IMR-90 (cell line): ENCODE results near the gene CACNB2. TPM values are rescaled to one million over a fixed set of nuclear protein-coding genes. Genes with fewer than 3 reads are reported as not detected.

ENCODE experiments used
- ATAC-seq: fragments of 200-7000 bp; cut with Tn5 transposase; 2 replicates; pipeline ENCODE4 v1.9.1; 2020; ENCODE audit warnings: low read depth, mild to moderate bottlenecking, moderate library complexity
- BruUV-seq: library from RNA; stranded (reverse); fragments of 400-500 nt; replicated peaks from 2 replicates; lab custom pipeline; 2021; lab: Mats Ljungman, UMichigan
- CTCF ChIA-PET: fragments of 300-600 bp; formaldehyde crosslinking; extraction: SDS; loops from one replicate; lab custom pipeline; 2021; ENCODE audit warnings: antibody characterized with exemption; lab: Yijun Ruan, JAX
- POLR2A ChIA-PET: fragments of 300-600 bp; sonication (Branson Sonifier 250); formaldehyde crosslinking; loops from one replicate; lab custom pipeline; 2022; ENCODE audit warnings: antibody characterized with exemption; ENCODE audit not compliant: unreplicated experiment; lab: Charles Lee
- DNase-seq: peaks from one replicate; pipeline ENCODE4 v3.0.0; 2013
- H2AFZ ChIP-seq: replicated peaks from 2 replicates; pipeline ENCODE3; 2013; ENCODE audit warnings: low read length, mild to moderate bottlenecking; ENCODE audit not compliant: poor library complexity
- H2AK5ac ChIP-seq: 2 replicates; pipeline ENCODE4 v1.6.1; 2013; ENCODE audit warnings: low read depth, low read length, inconsistent platforms
- H2AK9ac ChIP-seq: replicated peaks from 2 replicates; pipeline ENCODE3; 2013; ENCODE audit warnings: mild to moderate bottlenecking, low read depth, low read length, moderate library complexity; ENCODE audit not compliant: poor library complexity
- H2BK120ac ChIP-seq: 2 replicates; pipeline ENCODE4 v1.6.1; 2013; ENCODE audit warnings: low read depth, low read length, inconsistent platforms
- H2BK15ac ChIP-seq: 3 replicates; pipeline ENCODE4 v1.6.1; 2013; ENCODE audit warnings: low read depth, low read length, inconsistent platforms
- H2BK20ac ChIP-seq: 2 replicates; pipeline ENCODE4 v1.6.1; 2013; ENCODE audit warnings: low read depth, mild to moderate bottlenecking, inconsistent platforms, low read length, moderate library complexity
- H2BK5ac ChIP-seq: 2 replicates; pipeline ENCODE4 v1.6.1; 2013; ENCODE audit warnings: mild to moderate bottlenecking, low read depth, low read length, inconsistent platforms; ENCODE audit not compliant: poor library complexity, severe bottlenecking
- H3K14ac ChIP-seq: replicated peaks from 2 replicates; pipeline ENCODE4 v1.6.1; 2013; ENCODE audit warnings: low read depth, low read length, inconsistent platforms
- H3K18ac ChIP-seq: 2 replicates; pipeline ENCODE4 v1.6.1; 2013; ENCODE audit warnings: low read depth, low read length, control low read depth
- H3K23ac ChIP-seq: 2 replicates; pipeline ENCODE4 v1.6.1; 2013; ENCODE audit warnings: low read depth, low read length, inconsistent platforms
- H3K27ac ChIP-seq: 2 replicates; pipeline ENCODE4 v1.5.1; 2013; ENCODE audit warnings: mild to moderate bottlenecking, control low read depth, low read length; ENCODE audit not compliant: insufficient read depth
- H3K27me3 ChIP-seq: 2 replicates; pipeline ENCODE4 v1.6.1; 2013; ENCODE audit warnings: low read length; ENCODE audit not compliant: control insufficient read depth, insufficient read depth
- H3K36me3 ChIP-seq: 2 replicates; pipeline ENCODE4 v1.6.1; 2013; ENCODE audit warnings: low read length, mixed read lengths; ENCODE audit not compliant: control insufficient read depth, insufficient read depth
- H3K4ac ChIP-seq: 2 replicates; pipeline ENCODE4 v1.6.1; 2013; ENCODE audit warnings: low read depth, low read length, inconsistent platforms
- H3K4me1 ChIP-seq: 2 replicates; pipeline ENCODE4 v1.6.1; 2013; ENCODE audit warnings: low read length, mixed read lengths; ENCODE audit not compliant: control insufficient read depth, insufficient read depth
- H3K4me2 ChIP-seq: 2 replicates; pipeline ENCODE4 v1.6.1; 2013; ENCODE audit warnings: low read depth, mild to moderate bottlenecking, control low read depth, low read length, moderate library complexity
- H3K4me3 ChIP-seq: 2 replicates; pipeline ENCODE4 v1.5.1; 2013; ENCODE audit warnings: low read depth, mild to moderate bottlenecking, control low read depth, low read length, moderate library complexity; ENCODE audit not compliant: insufficient read depth
- H3K56ac ChIP-seq: 2 replicates; pipeline ENCODE4 v1.6.1; 2013; ENCODE audit warnings: low read length, inconsistent platforms; ENCODE audit not compliant: insufficient read depth; ENCODE audit errors: extremely low read depth
- H3K79me1 ChIP-seq, 2 experiments: 2 replicates each; pipeline ENCODE4 v1.6.1; 2013; ENCODE audit warnings: low read length in 2 of 2, inconsistent platforms in 1 of 2, low read depth in 1 of 2
- H3K9ac ChIP-seq: 2 replicates; pipeline ENCODE4 v1.6.1; 2013; ENCODE audit warnings: low read depth, low read length, control low read depth
- H3K9me1 ChIP-seq: 2 replicates; pipeline ENCODE4 v1.6.1; 2013; ENCODE audit warnings: low read length, inconsistent platforms; ENCODE audit not compliant: insufficient read depth
- H3K9me3 ChIP-seq: 2 replicates; pipeline ENCODE4 v1.6.1; 2013; ENCODE audit warnings: low read length; ENCODE audit not compliant: control insufficient read depth, insufficient read depth
- H4K20me1 ChIP-seq: 2 replicates; pipeline ENCODE4 v1.6.1; 2013; ENCODE audit warnings: low read length, inconsistent platforms; ENCODE audit not compliant: insufficient read depth
- H4K5ac ChIP-seq: 2 replicates; pipeline ENCODE4 v1.6.1; 2013; ENCODE audit warnings: mild to moderate bottlenecking, low read depth, low read length, control low read depth
- H4K8ac ChIP-seq, 2 experiments: 2 replicates each; pipeline ENCODE4 v1.6.1; 2013; ENCODE audit warnings: low read depth in 2 of 2, low read length in 2 of 2, control low read depth in 1 of 2, inconsistent platforms in 1 of 2
- H4K91ac ChIP-seq: 2 replicates; pipeline ENCODE4 v1.6.1; 2013; ENCODE audit warnings: low read depth, low read length, inconsistent platforms; ENCODE audit not compliant: insufficient read depth
- CEBPB ChIP-seq: IDR thresholded peaks from 2 replicates; pipeline ENCODE4 v1.6.1; 2012; ENCODE audit warnings: low read depth, low read length, improper control_type of control experiment
- CHD1 ChIP-seq: IDR thresholded peaks from 2 replicates; pipeline ENCODE4 v1.6.1; 2012; ENCODE audit warnings: low read depth, low read length, improper control_type of control experiment
- FOS ChIP-seq: fragments of 150-350 bp; IDR thresholded peaks from 2 replicates; pipeline ENCODE4 v1.6.1; 2016; ENCODE audit warnings: low read depth, low read length
- MXI1 ChIP-seq: IDR thresholded peaks from 2 replicates; pipeline ENCODE4 v1.6.1; 2012; ENCODE audit warnings: low read depth, mild to moderate bottlenecking, low read length, moderate library complexity, borderline replicate concordance
- NFE2L2 ChIP-seq: fragments of 150-350 bp; IDR thresholded peaks from 2 replicates; pipeline ENCODE4 v1.6.1; 2016; ENCODE audit warnings: low read depth, mild to moderate bottlenecking, low read length
- POLR2A ChIP-seq: IDR thresholded peaks from 2 replicates; pipeline ENCODE4 v1.6.1; 2012; ENCODE audit warnings: mild to moderate bottlenecking, low read depth, low read length
- RAD21 ChIP-seq: IDR thresholded peaks from 2 replicates; pipeline ENCODE4 v1.6.1; 2012; ENCODE audit warnings: low read length, improper control_type of control experiment
- RCOR1 ChIP-seq: IDR thresholded peaks from 2 replicates; pipeline ENCODE4 v1.6.1; 2012; ENCODE audit warnings: mild to moderate bottlenecking, low read length, improper control_type of control experiment; ENCODE audit not compliant: insufficient replicate concordance
- RFX5 ChIP-seq: IDR thresholded peaks from 2 replicates; pipeline ENCODE4 v1.8.0; 2012; ENCODE audit warnings: low read depth, mild to moderate bottlenecking, low read length, moderate library complexity
- SMC3 ChIP-seq: fragments of 150-350 bp; IDR thresholded peaks from 2 replicates; pipeline ENCODE4 v1.6.1; 2016; ENCODE audit warnings: low read depth, mild to moderate bottlenecking, antibody characterized with exemption, low read length, moderate library complexity
- USF2 ChIP-seq: fragments of 150-350 bp; IDR thresholded peaks from 2 replicates; pipeline ENCODE4 v1.6.1; 2017; ENCODE audit warnings: mild to moderate bottlenecking, antibody characterized with exemption, low read length, low read depth
- WGBS, 2 experiments: methylation state at CpG; one replicate each; pipeline versions ENCODE4 v1.1.5 to v1.1.7; 2013; ENCODE audit warnings: missing lambda C conversion rate in 2 of 2; ENCODE audit not compliant: insufficient read length in 1 of 2; ENCODE audit errors: extremely low coverage in 2 of 2; 5-methylcytosine and 5-hydroxymethylcytosine counted together
- dilution Hi-C: fragments of 300-500 bp; cut with HindIII; formaldehyde crosslinking; loops from one replicate; pipeline ENCODE4 v1.14.3; 2018; ENCODE audit warnings: low sequenced_read_pairs; ENCODE audit not compliant: unreplicated experiment
- in situ Hi-C: fragments of 300-500 bp; cut with MboI; formaldehyde crosslinking; loops from 3 replicates; pipeline ENCODE4 v1.14.3; 2019; ENCODE audit warnings: low sequenced_read_pairs, inconsistent platforms, mixed read lengths
- intact Hi-C: fragments of 100-400 bp; cut with micrococcal nuclease; formaldehyde crosslinking; loops from 2 replicates; pipeline ENCODE4 v1.10.0; 2022
- polyA plus RNA-seq, 3 experiments: library from polyadenylated mRNA; depleted of rRNA; stranded (reverse); fragments of >200 nt; gene quantifications; 2 replicates each; pipeline ENCODE4 v1.2.3, GENCODE V29; 2012; ENCODE audit warnings: low replicate concordance in 1 of 3
- total RNA-seq: library from RNA; depleted of rRNA; stranded (reverse); fragments of >200 nt; gene quantifications from 2 replicates; pipeline ENCODE4 v1.2.3, GENCODE V29; 2012
- TF ChIP-seq, protein P1 (sequence below): fragments of 150-350 bp; IDR thresholded peaks from 2 replicates; pipeline ENCODE4 v1.6.1; 2016; ENCODE audit warnings: low read depth, mild to moderate bottlenecking, low read length, moderate library complexity, borderline replicate concordance
- TF ChIP-seq, protein P2 (sequence below): conservative IDR thresholded peaks from 2 replicates; pipeline ENCODE4 v1.5.1; 2012; ENCODE audit warnings: mild to moderate bottlenecking, low read depth, low read length, improper control_type of control experiment

CACNB2 gene
- total and polyA plus RNA-seq, 2 of the 4 experiments (the other 2 are of a cell fraction) = 0.36 TPM

- Histone ChIP-seq H4K8ac (no peak overlapping the region), H4K20me1 (no peaks in the 10 kb centered on the region), H2BK120ac (no peak overlapping the region), H2AK9ac (no peak overlapping the region), H3K23ac (no peak overlapping the region), H2BK5ac (no peak overlapping the region), H3K9ac (no peak overlapping the region), H3K9me3 (no peaks in the 10 kb centered on the region), H3K27ac (no peak overlapping the region), H3K4me3 (no peak overlapping the region), H2BK15ac (no peak overlapping the region), H3K9me1 (no peaks in the 10 kb centered on the region), H4K91ac (no peak overlapping the region), H3K36me3 (no peaks in the 10 kb centered on the region), H3K56ac (no peak overlapping the region), H3K14ac (no peak overlapping the region), H3K4ac (no peak overlapping the region), H2BK20ac (no peak overlapping the region), H3K4me2 (no peak overlapping the region; the same call in 1 of the 2 replicates), H3K4me1 (peaks cover 4% of the 10 kb centered on the region; the same call in 1 of the 2 replicates), H2AK5ac (no peak overlapping the region), H3K27me3 (peaks cover 8% of the 10 kb centered on the region), H2AFZ (no peak overlapping the region), H4K5ac (no peak overlapping the region), H3K18ac (no peak overlapping the region), H3K79me1 (no peaks in the 10 kb centered on the region)
- no peak for DNase-seq
- intact Hi-C loops (no loop called here), dilution Hi-C loops (no loop called here), in situ Hi-C loops (no loop called here)
- TF ChIP-seq RCOR1 (no peak), CEBPB (no peak), POLR2A (no peak), SMC3 (no peak), NFE2L2 (no peak), RAD21 (no peak), USF2 (no peak), RFX5 (no peak), MXI1 (no peak), CHD1 (no peak), FOS (no peak)
- TF ChIP-seq, protein P1, sequence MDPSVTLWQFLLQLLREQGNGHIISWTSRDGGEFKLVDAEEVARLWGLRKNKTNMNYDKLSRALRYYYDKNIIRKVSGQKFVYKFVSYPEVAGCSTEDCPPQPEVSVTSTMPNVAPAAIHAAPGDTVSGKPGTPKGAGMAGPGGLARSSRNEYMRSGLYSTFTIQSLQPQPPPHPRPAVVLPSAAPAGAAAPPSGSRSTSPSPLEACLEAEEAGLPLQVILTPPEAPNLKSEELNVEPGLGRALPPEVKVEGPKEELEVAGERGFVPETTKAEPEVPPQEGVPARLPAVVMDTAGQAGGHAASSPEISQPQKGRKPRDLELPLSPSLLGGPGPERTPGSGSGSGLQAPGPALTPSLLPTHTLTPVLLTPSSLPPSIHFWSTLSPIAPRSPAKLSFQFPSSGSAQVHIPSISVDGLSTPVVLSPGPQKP = no peak
- TF ChIP-seq, protein P2, sequence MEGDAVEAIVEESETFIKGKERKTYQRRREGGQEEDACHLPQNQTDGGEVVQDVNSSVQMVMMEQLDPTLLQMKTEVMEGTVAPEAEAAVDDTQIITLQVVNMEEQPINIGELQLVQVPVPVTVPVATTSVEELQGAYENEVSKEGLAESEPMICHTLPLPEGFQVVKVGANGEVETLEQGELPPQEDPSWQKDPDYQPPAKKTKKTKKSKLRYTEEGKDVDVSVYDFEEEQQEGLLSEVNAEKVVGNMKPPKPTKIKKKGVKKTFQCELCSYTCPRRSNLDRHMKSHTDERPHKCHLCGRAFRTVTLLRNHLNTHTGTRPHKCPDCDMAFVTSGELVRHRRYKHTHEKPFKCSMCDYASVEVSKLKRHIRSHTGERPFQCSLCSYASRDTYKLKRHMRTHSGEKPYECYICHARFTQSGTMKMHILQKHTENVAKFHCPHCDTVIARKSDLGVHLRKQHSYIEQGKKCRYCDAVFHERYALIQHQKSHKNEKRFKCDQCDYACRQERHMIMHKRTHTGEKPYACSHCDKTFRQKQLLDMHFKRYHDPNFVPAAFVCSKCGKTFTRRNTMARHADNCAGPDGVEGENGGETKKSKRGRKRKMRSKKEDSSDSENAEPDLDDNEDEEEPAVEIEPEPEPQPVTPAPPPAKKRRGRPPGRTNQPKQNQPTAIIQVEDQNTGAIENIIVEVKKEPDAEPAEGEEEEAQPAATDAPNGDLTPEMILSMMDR = no peak
- WGBS, 2 experiments = 86% methylated on average over 2 of the region's 15 CpGs; no CpG with 5 or more reads in 1 of the 2 experiments
- POLR2A ChIA-PET = no interaction called here
- no TSS peak for BruUV-seq
- CTCF ChIA-PET = interaction anchor here (0.7 kb wide), 1 partner anchor 652 kb away, joined by 5 read pairs; no protein-coding TSS in a partner anchor
- no peak for ATAC-seq
These were observed 120.9 kb downstream of the CACNB2 start for GRCh38 chr10:18261063-18261610.
